Suprapubic skin (tissue), 4 donors: ENCODE data around the gene SLC2A9. TPM values are rescaled to one million over a fixed set of nuclear protein-coding genes. Genes with fewer than 3 reads are reported as not detected.

Experiments
- DNase-seq, 2 donors: peaks; one replicate each; pipeline ENCODE4 v3.0.0-alpha.2; 2019; ENCODE audit warnings: low spot score in 2 of 2
- H3K27ac ChIP-seq: fragments of 200-600 bp; sonication (generic); one replicate; pipeline ENCODE4 v1.5.1; 2019
- H3K27me3 ChIP-seq: fragments of 200-600 bp; sonication (generic); one replicate; pipeline ENCODE4 v1.5.1; 2019
- H3K36me3 ChIP-seq: fragments of 200-600 bp; sonication (generic); one replicate; pipeline ENCODE4 v1.5.1; 2019
- H3K4me1 ChIP-seq: fragments of 200-600 bp; sonication (generic); one replicate; pipeline ENCODE4 v1.5.1; 2019
- H3K4me3 ChIP-seq: fragments of 200-600 bp; sonication (generic); one replicate; pipeline ENCODE4 v1.5.1; 2019; ENCODE audit warnings: mild to moderate bottlenecking
- H3K9me3 ChIP-seq: fragments of 200-600 bp; sonication (generic); one replicate; pipeline ENCODE4 v1.5.1; 2019
- CTCF ChIP-seq, 2 donors: fragments of 200-600 bp in 1 of 2; fragments of 450-650 bp in 1 of 2; sonication (generic) in 1 of 2; IDR thresholded peaks; one replicate each; pipeline ENCODE4 v1.5.1; 2016 to 2019; ENCODE audit warnings: antibody characterized with exemption in 2 of 2, mild to moderate bottlenecking in 1 of 2, moderate library complexity in 1 of 2
- EP300 ChIP-seq: sonication (generic); formaldehyde crosslinking; IDR thresholded peaks from one replicate; pipeline ENCODE4 v1.6.1; 2017; ENCODE audit warnings: antibody characterized with exemption
- POLR2A ChIP-seq, 2 donors: fragments of 450-650 bp; IDR thresholded peaks; one replicate each; pipeline ENCODE4 v1.6.1; 2017; ENCODE audit warnings: antibody characterized with exemption in 2 of 2, mild to moderate bottlenecking in 2 of 2, moderate library complexity in 2 of 2
- POLR2AphosphoS5 ChIP-seq, 3 donors: sonication (generic); formaldehyde crosslinking; IDR thresholded peaks; one replicate each; pipeline ENCODE4 v1.6.1; 2017; ENCODE audit warnings: antibody characterized with exemption in 3 of 3
- WGBS: methylation state at CpG from one replicate; pipeline ENCODE4 v1.1.5; 2018; 5-methylcytosine and 5-hydroxymethylcytosine counted together
- total RNA-seq, 4 donors: library from RNA; depleted of rRNA; stranded (reverse); fragments of >200 nt; gene quantifications; one replicate each; pipeline ENCODE4 v1.1.0, GENCODE V29; 2016

The SLC2A9 gene
- total RNA-seq, 4 donors from 2014 or later = 3.5 to 9.2 (median 8.1) TPM

GRCh38 chr4:9954468-9954867 lies 66.8 kb downstream of the SLC2A9 start:
- 100% methylated on average over 3 of the region's 3 CpGs for WGBS
- DNase-seq = no peak

GRCh38 chr4:9953089-9953488 lies 68.2 kb downstream of the SLC2A9 start:
- no peak for DNase-seq
- no peaks in the 10 kb centered on the region for H3K36me3 ChIP-seq
- no peak overlapping the region for H3K4me3 ChIP-seq
- H3K4me1 ChIP-seq = no peaks in the 10 kb centered on the region
- no peaks in the 10 kb centered on the region for H3K9me3 ChIP-seq
- no peaks in the 10 kb centered on the region for H3K27me3 ChIP-seq
- TF ChIP-seq EP300 = no peak
- TF ChIP-seq POLR2A (IDR thresholded peaks at IDR 0.05) = no peak
- H3K27ac ChIP-seq = no peak overlapping the region
- 94% methylated on average over 3 of the region's 4 CpGs for WGBS

More at GRCh38 chr4:9954468-9954867, 66.8 kb downstream of the SLC2A9 start:
- no peaks in the 10 kb centered on the region for H3K9me3 ChIP-seq
- no peak overlapping the region for H3K27ac ChIP-seq
- H3K4me3 ChIP-seq = no peak overlapping the region
- no peaks in the 10 kb centered on the region for H3K27me3 ChIP-seq
- H3K4me1 ChIP-seq = no peaks in the 10 kb centered on the region
- TF ChIP-seq POLR2AphosphoS5 (IDR thresholded peaks at IDR 0.05) (no peak), CTCF (IDR thresholded peaks at IDR 0.05) (no peak), EP300 (no peak), POLR2A (IDR thresholded peaks at IDR 0.05) (no peak)
- H3K36me3 ChIP-seq = no peaks in the 10 kb centered on the region

GRCh38 chr4:9952415-9952950 lies 68.8 kb downstream of the SLC2A9 start:
- 83% methylated on average over 8 of the region's 8 CpGs for WGBS
- H3K27me3 ChIP-seq = no peaks in the 10 kb centered on the region
- H3K9me3 ChIP-seq = no peaks in the 10 kb centered on the region

GRCh38 chr4:9949573-9949972 lies 71.7 kb downstream of the SLC2A9 start:
- Histone ChIP-seq H3K4me1 (no peaks in the 10 kb centered on the region), H3K27me3 (no peaks in the 10 kb centered on the region), H3K9me3 (no peaks in the 10 kb centered on the region), H3K36me3 (no peaks in the 10 kb centered on the region), H3K27ac (no peak overlapping the region), H3K4me3 (no peak overlapping the region)
- no peak for DNase-seq
- WGBS = 90% methylated on average over 2 of the region's 2 CpGs
- TF ChIP-seq EP300 (no peak), POLR2A (IDR thresholded peaks at IDR 0.05) (no peak), POLR2AphosphoS5 (IDR thresholded peaks at IDR 0.05) (no peak), CTCF (IDR thresholded peaks at IDR 0.05) (no peak)

More at GRCh38 chr4:9952415-9952950, 68.8 kb downstream of the SLC2A9 start:
- Histone ChIP-seq H3K4me1 (no peaks in the 10 kb centered on the region), H3K4me3 (no peak overlapping the region), H3K36me3 (no peaks in the 10 kb centered on the region), H3K27ac (no peak overlapping the region)
- no peak for DNase-seq
- no peak for TF ChIP-seq POLR2A (IDR thresholded peaks at IDR 0.05)
- TF ChIP-seq EP300 = no peak
- no peak for TF ChIP-seq CTCF (IDR thresholded peaks at IDR 0.05)
- TF ChIP-seq POLR2AphosphoS5 (IDR thresholded peaks at IDR 0.05) = no peak

- Histone ChIP-seq H3K36me3 (no peaks in the 10 kb centered on the region), H3K4me1 (no peaks in the 10 kb centered on the region), H3K27ac (no peak overlapping the region), H3K9me3 (no peaks in the 10 kb centered on the region), H3K4me3 (no peak overlapping the region), H3K27me3 (no peaks in the 10 kb centered on the region)
- no peak for TF ChIP-seq EP300
- 93% methylated on average over 10 of the region's 10 CpGs for WGBS
- no peak for DNase-seq
Observed at GRCh38 chr4:9947168-9948062, 73.9 kb downstream of the SLC2A9 start.

GRCh38 chr4:9946170-9946569 lies 75.1 kb downstream of the SLC2A9 start:
- WGBS = 86% methylated on average over 2 of the region's 2 CpGs
- peak in 1 of 2 donors; percentile 44 for DNase-seq
- Histone ChIP-seq H3K4me3 (no peak overlapping the region), H3K27me3 (no peaks in the 10 kb centered on the region), H3K4me1 (no peaks in the 10 kb centered on the region), H3K36me3 (no peaks in the 10 kb centered on the region), H3K27ac (no peak overlapping the region), H3K9me3 (no peaks in the 10 kb centered on the region)
- no peak for TF ChIP-seq POLR2A (IDR thresholded peaks at IDR 0.05)
- no peak for TF ChIP-seq POLR2AphosphoS5 (IDR thresholded peaks at IDR 0.05)
- TF ChIP-seq EP300 = no peak
- no peak for TF ChIP-seq CTCF (IDR thresholded peaks at IDR 0.05)
